ENCODE data around the gene POPDC2. TPM values are rescaled to one million over a fixed set of nuclear protein-coding genes. Genes with fewer than 3 reads are reported as not detected.

POPDC2 gene
- total RNA-seq, 2 donors from 2014 or later, result 1.3 to 26.3 TPM

- no peaks in the 10 kb centered on the region for H3K9me3 ChIP-seq
- peaks cover 6% of the 10 kb centered on the region for H3K4me1 ChIP-seq
- TF ChIP-seq CTCF (IDR thresholded peaks at IDR 0.05), result no peak
- intact Hi-C loops (cut with DNase I), result no loop called here
- peak overlapping the region; percentile 44 for H3K27ac ChIP-seq
- peak; percentile 38 for DNase-seq
- no peaks in the 10 kb centered on the region for H3K27me3 ChIP-seq
- no peak overlapping the region for H3K4me3 ChIP-seq
- no peak overlapping the region for H3K9ac ChIP-seq (ENCODE audit: low read depth in 2 of 2, low read length in 2 of 2)
- no peaks in the 10 kb centered on the region for H3K36me3 ChIP-seq
Observed at GRCh38 chr3:119700269-119700919, 40.0 kb upstream of the POPDC2 start.

- H3K4me3 ChIP-seq, result no peak overlapping the region
- H3K27me3 ChIP-seq, result no peaks in the 10 kb centered on the region
- intact Hi-C loops (cut with DNase I), result no loop called here
- H3K4me1 ChIP-seq, result no peaks in the 10 kb centered on the region
- H3K27ac ChIP-seq, result no peak overlapping the region
- TF ChIP-seq CTCF (IDR thresholded peaks at IDR 0.05), result no peak
- no peaks in the 10 kb centered on the region for H3K9me3 ChIP-seq
- H3K36me3 ChIP-seq, result no peaks in the 10 kb centered on the region
- H3K9ac ChIP-seq (ENCODE audit: low read depth in 2 of 2, low read length in 2 of 2), result no peak overlapping the region
- DNase-seq, result no peak
Observed at GRCh38 chr3:119697394-119697793, 37.0 kb upstream of the POPDC2 start.

- TF ChIP-seq CTCF (IDR thresholded peaks at IDR 0.05), result no peak
- H3K27ac ChIP-seq, result no peak overlapping the region
- H3K27me3 ChIP-seq, result no peaks in the 10 kb centered on the region
- H3K9me3 ChIP-seq, result no peaks in the 10 kb centered on the region
- H3K4me3 ChIP-seq, result no peak overlapping the region
- no peaks in the 10 kb centered on the region for H3K36me3 ChIP-seq
- intact Hi-C loops (cut with DNase I), result no loop called here
- no peak overlapping the region for H3K9ac ChIP-seq (ENCODE audit: low read depth in 2 of 2, low read length in 2 of 2)
- DNase-seq, result no peak
- H3K4me1 ChIP-seq, result no peaks in the 10 kb centered on the region
Observed at GRCh38 chr3:119695480-119695879, 35.1 kb upstream of the POPDC2 start.

- Histone ChIP-seq H3K9ac (ENCODE audit: low read depth in 2 of 2, low read length in 2 of 2) (no peak overlapping the region), H3K27ac (no peak overlapping the region), H3K4me1 (no peaks in the 10 kb centered on the region), H3K36me3 (no peaks in the 10 kb centered on the region), H3K9me3 (no peaks in the 10 kb centered on the region), H3K27me3 (no peaks in the 10 kb centered on the region), H3K4me3 (no peak overlapping the region)
- no peak for DNase-seq
- peak; percentile 51 for TF ChIP-seq CTCF (IDR thresholded peaks at IDR 0.05)
- intact Hi-C loops (cut with DNase I), result no loop called here
Observed at GRCh38 chr3:119690043-119690656, 29.8 kb upstream of the POPDC2 start.

- no peak overlapping the region for H3K9ac ChIP-seq (ENCODE audit: low read depth in 2 of 2, low read length in 2 of 2)
- H3K4me1 ChIP-seq, result no peaks in the 10 kb centered on the region
- intact Hi-C loops (cut with DNase I), result loop anchor here (10.0 kb wide), 1 partner anchor 409 kb away; no protein-coding TSS in a partner anchor
Observed at GRCh38 chr3:119683421-119683820, 23.0 kb upstream of the POPDC2 start.

More at GRCh38 chr3:119683421-119683820, 23.0 kb upstream of the POPDC2 start:
- no peaks in the 10 kb centered on the region for H3K9me3 ChIP-seq
- H3K27ac ChIP-seq, result no peak overlapping the region
- H3K36me3 ChIP-seq, result no peaks in the 10 kb centered on the region
- no peak for TF ChIP-seq CTCF (IDR thresholded peaks at IDR 0.05)
- H3K27me3 ChIP-seq, result no peaks in the 10 kb centered on the region
- no peak overlapping the region for H3K4me3 ChIP-seq
- DNase-seq, result no peak

All from colonic mucosa (tissue), 4 donors.